HepG2 (cell line): ENCODE measurements around the gene VDAC1. TPM values are rescaled to one million over a fixed set of nuclear protein-coding genes. Genes with fewer than 3 reads are reported as not detected.

Source experiments
- AKNA ChIP-seq: sonication (generic); formaldehyde crosslinking; IDR thresholded peaks from 2 replicates; pipeline ENCODE4 v1.4.0; 2020; ENCODE audit warnings: missing genetic modification reagents, borderline replicate concordance
- ARID2 ChIP-seq: sonication (generic); formaldehyde crosslinking; IDR thresholded peaks from 2 replicates; pipeline ENCODE4 v1.8.1; 2022; ENCODE audit warnings: mild to moderate bottlenecking, missing genetic modification reagents, borderline replicate concordance
- ARNTL ChIP-seq: sonication (generic); formaldehyde crosslinking; IDR thresholded peaks from 2 replicates; pipeline ENCODE4 v1.4.0; 2020; ENCODE audit warnings: mild to moderate bottlenecking, missing genetic modification reagents
- ASH2L ChIP-seq: fragments of 300-600, 200-600 bp; sonication (generic); IDR thresholded peaks from 2 replicates; pipeline ENCODE4 v1.7.0; 2017; ENCODE audit warnings: low read depth, mild to moderate bottlenecking, moderate library complexity, mixed read lengths, low read length; ENCODE audit not compliant: insufficient read length
- CAMTA2 ChIP-seq: sonication (generic); formaldehyde crosslinking; IDR thresholded peaks from 2 replicates; pipeline ENCODE4 v1.4.0; 2020; ENCODE audit warnings: mild to moderate bottlenecking, missing genetic modification reagents, borderline replicate concordance
- FOSL1 ChIP-seq: sonication (generic); formaldehyde crosslinking; IDR thresholded peaks from 2 replicates; pipeline ENCODE4 v1.9.0; 2021; ENCODE audit warnings: missing genetic modification reagents, borderline replicate concordance
- FOXA1 ChIP-seq, 2 experiments: fragments of 450-650 bp in 1 of 2; sonication (generic) in 1 of 2; formaldehyde crosslinking in 1 of 2; IDR thresholded peaks; 2 replicates each; pipeline versions ENCODE4 v1.4.0 to v1.6.1; 2016 to 2020; ENCODE audit warnings: missing genetic modification reagents in 1 of 2
- HNF1A ChIP-seq, 2 experiments: sonication (generic) in 1 of 2; formaldehyde crosslinking in 1 of 2; IDR thresholded peaks; 2 replicates each; pipeline versions ENCODE4 v1.4.0 to v1.6.1; 2016 to 2020; ENCODE audit warnings: borderline replicate concordance in 1 of 2, low read depth in 1 of 2, mild to moderate bottlenecking in 1 of 2, missing genetic modification reagents in 1 of 2
- JUN ChIP-seq: sonication (generic); formaldehyde crosslinking; IDR thresholded peaks from 2 replicates; pipeline ENCODE4 v1.4.0; 2020; ENCODE audit warnings: mild to moderate bottlenecking, missing genetic modification reagents
- KDM4B ChIP-seq: sonication (generic); formaldehyde crosslinking; IDR thresholded peaks from 2 replicates; pipeline ENCODE4 v1.4.0; 2020; ENCODE audit warnings: missing genetic modification reagents
- PAF1 ChIP-seq: IDR thresholded peaks from 2 replicates; pipeline ENCODE4 v1.6.1; 2016; ENCODE audit warnings: missing genetic modification reagents, missing compliant biosample characterization
- PAWR ChIP-seq: sonication (generic); formaldehyde crosslinking; IDR thresholded peaks from 2 replicates; pipeline ENCODE4 v1.4.0; 2020; ENCODE audit warnings: missing genetic modification reagents, mild to moderate bottlenecking, borderline replicate concordance
- REPIN1 ChIP-seq: sonication (generic); formaldehyde crosslinking; IDR thresholded peaks from 2 replicates; pipeline ENCODE4 v1.8.0; 2022; ENCODE audit warnings: missing genetic modification reagents, low read depth, mild to moderate bottlenecking, borderline replicate concordance
- ZBTB14 ChIP-seq: sonication (generic); formaldehyde crosslinking; IDR thresholded peaks from 2 replicates; pipeline ENCODE4 v1.4.0; 2020; ENCODE audit warnings: missing genetic modification reagents
- ZFP36L1 ChIP-seq: sonication (generic); formaldehyde crosslinking; IDR thresholded peaks from 2 replicates; pipeline ENCODE4 v1.8.0; 2022; ENCODE audit warnings: mild to moderate bottlenecking, missing genetic modification reagents, moderate library complexity
- ZNF121 ChIP-seq: sonication (generic); formaldehyde crosslinking; IDR thresholded peaks from 2 replicates; pipeline ENCODE4 v1.5.0; 2020; ENCODE audit warnings: mild to moderate bottlenecking, missing genetic modification reagents
- ZNF362 ChIP-seq: sonication (generic); formaldehyde crosslinking; IDR thresholded peaks from 2 replicates; pipeline ENCODE4 v1.4.0; 2020; ENCODE audit warnings: missing genetic modification reagents, mild to moderate bottlenecking, borderline replicate concordance
- ZNF883 ChIP-seq: sonication (generic); formaldehyde crosslinking; IDR thresholded peaks from 2 replicates; pipeline ENCODE4 v1.5.1; 2020; ENCODE audit warnings: mild to moderate bottlenecking, missing genetic modification reagents; ENCODE audit errors: not compliant biosample characterization
- polyA plus RNA-seq, 8 experiments: library from polyadenylated mRNA; depleted of rRNA in 3 of 8; stranded (reverse) in 7 of 8; unstranded in 1 of 8; fragments of >200 nt; fragmentation: Illumina TruSeq in 4 of 8; extraction: Trizol in 4 of 8; gene quantifications; 2 replicates each; pipeline versions ENCODE4 v1.2.1 to v1.2.3, GENCODE V29; 2011 to 2016; ENCODE audit warnings: low read depth in 4 of 8, missing spikeins in 1 of 8, mixed read lengths in 1 of 8; ENCODE audit not compliant: insufficient read depth in 1 of 8
- total RNA-seq, 5 experiments: library from RNA; depleted of rRNA; stranded (reverse); fragments of >200 nt; fragmentation: Illumina TruSeq; extraction: Trizol; gene quantifications; 2 replicates each; pipeline ENCODE4 v1.2.3, GENCODE V29; 2016; ENCODE audit warnings: low read depth in 1 of 5

VDAC1 gene
- total and polyA plus RNA-seq, 2 of the 13 experiments (the other 11 are each of a cell fraction or from before 2014, with no cell fraction given): 112 to 380 TPM

- TF ChIP-seq AKNA (CRISPR knock-in tag): no peak
- TF ChIP-seq HNF1A (IDR thresholded peaks at IDR 0.05; ENCODE audit: low read depth): no peak
- TF ChIP-seq HNF1A (CRISPR knock-in tag; IDR thresholded peaks at IDR 0.05; ENCODE audit: borderline replicate concordance): no peak
- no peak for TF ChIP-seq ARNTL (CRISPR knock-in tag)
- TF ChIP-seq ZNF121: no peak
- no peak for TF ChIP-seq ZFP36L1 (CRISPR knock-in tag)
- no peak for TF ChIP-seq KDM4B
- TF ChIP-seq PAWR (CRISPR knock-in tag): no peak
- TF ChIP-seq ARID2 (CRISPR knock-in tag): no peak
- TF ChIP-seq FOXA1 (IDR thresholded peaks at IDR 0.05): no peak
- TF ChIP-seq FOXA1 (CRISPR knock-in tag; IDR thresholded peaks at IDR 0.05): 0 out of 2 replicates have a peak, but pooled peaks have one; percentile 27
- no peak for TF ChIP-seq REPIN1 (CRISPR knock-in tag)
- TF ChIP-seq FOSL1 (CRISPR knock-in tag): no peak
- TF ChIP-seq ZBTB14: no peak
- TF ChIP-seq CAMTA2: no peak
- TF ChIP-seq ZNF883 (CRISPR knock-in tag): no peak
- TF ChIP-seq ZNF362 (CRISPR knock-in tag): peak; percentile 64; the same call in 1 of the 2 replicates
- no peak for TF ChIP-seq ASH2L
- no peak for TF ChIP-seq JUN (CRISPR knock-in tag)
- no peak for TF ChIP-seq PAF1 (CRISPR knock-in tag)
These were observed 42.9 kb upstream of the VDAC1 start (continued) for GRCh38 chr5:134047687-134048056.
